A673 (cell line): ENCODE measurements around the gene MRS2. TPM values are rescaled to one million over a fixed set of nuclear protein-coding genes. Genes with fewer than 3 reads are reported as not detected.
"Not testable (repeated sequence)": the region's sequence is repeated elsewhere in the genome, so short reads cannot be mapped to it uniquely, and the experiment has no call there.

ENCODE experiments used
- BruUV-seq: library from RNA; stranded (reverse); fragments of 400-500 nt; replicated peaks from 2 replicates; lab custom pipeline; 2021; lab: Mats Ljungman, UMichigan
- CTCF ChIA-PET: fragments of 300-600 bp; sonication (Branson Sonifier 250); formaldehyde crosslinking; loops from one replicate; lab custom pipeline; 2022; ENCODE audit warnings: antibody characterized with exemption; lab: Charles Lee
- POLR2A ChIA-PET: fragments of 300-600 bp; sonication (Branson Sonifier 250); formaldehyde crosslinking; loops from one replicate; lab custom pipeline; 2022; ENCODE audit warnings: antibody characterized with exemption; ENCODE audit not compliant: low non-redundant PET; lab: Charles Lee
- DNase-seq: peaks from one replicate; pipeline ENCODE4 v3.0.0-alpha.2; 2015; ENCODE audit warnings: low spot score
- H3K27ac ChIP-seq: fragments of 200-600 bp; sonication (generic); 2 replicates; pipeline ENCODE4 v1.5.1; 2016; ENCODE audit warnings: mixed run types, low read depth, mild to moderate bottlenecking, mixed read lengths, antibody characterized with exemption, low read length; ENCODE audit not compliant: poor library complexity, severe bottlenecking
- H3K27me3 ChIP-seq: fragments of 200-600 bp; sonication (generic); replicated peaks from 2 replicates; pipeline ENCODE4 v1.6.1; 2017; ENCODE audit warnings: mixed run types, low read depth, mild to moderate bottlenecking, mixed read lengths, antibody characterized with exemption, low read length; ENCODE audit not compliant: insufficient read depth, poor library complexity
- H3K36me3 ChIP-seq: fragments of 200-600 bp; sonication (generic); 2 replicates; pipeline ENCODE4 v1.6.1; 2016; ENCODE audit warnings: mixed run types, mild to moderate bottlenecking, mixed read lengths, antibody characterized with exemption, low read length; ENCODE audit not compliant: insufficient read depth, poor library complexity, severe bottlenecking
- H3K4me1 ChIP-seq: fragments of 200-600 bp; sonication (generic); 2 replicates; pipeline ENCODE4 v1.6.1; 2017; ENCODE audit warnings: mixed run types, mild to moderate bottlenecking, mixed read lengths, antibody characterized with exemption, low read length; ENCODE audit not compliant: insufficient read depth, poor library complexity, severe bottlenecking
- H3K4me3 ChIP-seq: fragments of 200-600 bp; sonication (generic); 2 replicates; pipeline ENCODE4 v1.5.1; 2016; ENCODE audit warnings: low read depth, mixed run types, mild to moderate bottlenecking, mixed read lengths, low read length; ENCODE audit not compliant: poor library complexity, severe bottlenecking
- H3K9me3 ChIP-seq: fragments of 200-600 bp; sonication (generic); 2 replicates; pipeline ENCODE4 v1.6.1; 2016; ENCODE audit warnings: mixed run types, low read depth, mild to moderate bottlenecking, mixed read lengths, antibody characterized with exemption, low read length; ENCODE audit not compliant: poor library complexity, severe bottlenecking
- CTCF ChIP-seq: fragments of 300-800, 200-600 bp; sonication (generic); conservative IDR thresholded peaks from 2 replicates; pipeline ENCODE4 v1.5.1; 2017; ENCODE audit warnings: low read depth, mild to moderate bottlenecking, antibody characterized with exemption, low read length, moderate library complexity, mixed read lengths
- EZH2 ChIP-seq: fragments of 200-600 bp; sonication (generic); IDR thresholded peaks from 2 replicates; pipeline ENCODE4 v1.6.1; 2017; ENCODE audit warnings: borderline replicate concordance, low read depth, mild to moderate bottlenecking, mixed read lengths, antibody characterized with exemption, low read length; ENCODE audit not compliant: poor library complexity, severe bottlenecking
- intact Hi-C: fragments of 100-400 bp; cut with micrococcal nuclease; formaldehyde crosslinking; loops from one replicate; pipeline ENCODE4 v1.10.0; 2022; ENCODE audit not compliant: unreplicated experiment
- total RNA-seq: library from RNA; stranded (reverse); gene quantifications from 2 replicates; pipeline ENCODE4 v1.2.3, GENCODE V29; 2021

The MRS2 gene
- total RNA-seq, 1 experiment from 2014 or later, result 46.6 TPM

GRCh38 chr6:24359640-24360454 is 42.9 kb upstream of the MRS2 start:
- CTCF ChIA-PET, result interaction anchor here (0.6 to 1.1 kb wide), 10 partner anchors 8 to 295 kb away, joined by 3 to 22 read pairs (median 4); no protein-coding TSS in a partner anchor
- TF ChIP-seq CTCF (peak; percentile 95), EZH2 (no peak)
- POLR2A ChIA-PET, result interaction anchor here (0.6 kb wide), 1 partner anchor 164 kb away, joined by 5 read pairs; no protein-coding TSS in a partner anchor

GRCh38 chr6:24362363-24362762 is 40.4 kb upstream of the MRS2 start:
- CTCF ChIA-PET, H3K27me3 ChIP-seq, H3K36me3 ChIP-seq, intact Hi-C loops, H3K27ac ChIP-seq, H3K9me3 ChIP-seq, POLR2A ChIA-PET, H3K4me3 ChIP-seq, BruUV-seq, DNase-seq: not testable (repeated sequence)
- H3K4me1 ChIP-seq, result peaks cover 31% of the 10 kb centered on the region

More at GRCh38 chr6:24359640-24360454, 42.9 kb upstream of the MRS2 start:
- H3K36me3 ChIP-seq, result no peaks in the 10 kb centered on the region
- peaks cover 25% of the 10 kb centered on the region for H3K4me1 ChIP-seq
- H3K27me3 ChIP-seq, result no peaks in the 10 kb centered on the region
- peak overlapping the region; percentile 81 for H3K27ac ChIP-seq
- intact Hi-C loops, result loop anchor here (1.0 kb wide), 2 partner anchors 22 to 77 kb away; no protein-coding TSS in a partner anchor
- no peaks in the 10 kb centered on the region for H3K9me3 ChIP-seq
- peak overlapping the region; percentile 41 for H3K4me3 ChIP-seq
- BruUV-seq, result no TSS peak
- DNase-seq, result peak; percentile 98

GRCh38 chr6:24365103-24365633 is 37.6 kb upstream of the MRS2 start:
- intact Hi-C loops, POLR2A ChIA-PET, H3K27ac ChIP-seq, H3K4me3 ChIP-seq, DNase-seq, BruUV-seq, H3K36me3 ChIP-seq, CTCF ChIA-PET, H3K9me3 ChIP-seq, H3K27me3 ChIP-seq: not testable (repeated sequence)
- H3K4me1 ChIP-seq, result peaks cover 42% of the 10 kb centered on the region

- BruUV-seq, result no TSS peak
- intact Hi-C loops, result no loop called here
- Histone ChIP-seq H3K36me3 (no peaks in the 10 kb centered on the region), H3K27ac (peak overlapping the region; percentile 64), H3K9me3 (peaks cover 5% of the 10 kb centered on the region), H3K4me3 (no peak overlapping the region), H3K4me1 (peaks cover 44% of the 10 kb centered on the region), H3K27me3 (no peaks in the 10 kb centered on the region)
- DNase-seq, result no peak
- TF ChIP-seq EZH2 (no peak), CTCF (no peak)
- POLR2A ChIA-PET, result no interaction called here
- CTCF ChIA-PET, result no interaction called here
Observed at GRCh38 chr6:24374612-24375011, 28.1 kb upstream of the MRS2 start.
